NCI-H446 (cell line): ENCODE measurements around the gene LCN12.

Experiments used
- DNase-seq, 2 experiments: peaks; one replicate each; lab custom pipeline; 2025; lab: John Stamatoyannopoulos, UW

LCN12 gene, protein sequence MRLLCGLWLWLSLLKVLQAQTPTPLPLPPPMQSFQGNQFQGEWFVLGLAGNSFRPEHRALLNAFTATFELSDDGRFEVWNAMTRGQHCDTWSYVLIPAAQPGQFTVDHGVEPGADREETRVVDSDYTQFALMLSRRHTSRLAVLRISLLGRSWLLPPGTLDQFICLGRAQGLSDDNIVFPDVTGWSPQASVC

DNA sequence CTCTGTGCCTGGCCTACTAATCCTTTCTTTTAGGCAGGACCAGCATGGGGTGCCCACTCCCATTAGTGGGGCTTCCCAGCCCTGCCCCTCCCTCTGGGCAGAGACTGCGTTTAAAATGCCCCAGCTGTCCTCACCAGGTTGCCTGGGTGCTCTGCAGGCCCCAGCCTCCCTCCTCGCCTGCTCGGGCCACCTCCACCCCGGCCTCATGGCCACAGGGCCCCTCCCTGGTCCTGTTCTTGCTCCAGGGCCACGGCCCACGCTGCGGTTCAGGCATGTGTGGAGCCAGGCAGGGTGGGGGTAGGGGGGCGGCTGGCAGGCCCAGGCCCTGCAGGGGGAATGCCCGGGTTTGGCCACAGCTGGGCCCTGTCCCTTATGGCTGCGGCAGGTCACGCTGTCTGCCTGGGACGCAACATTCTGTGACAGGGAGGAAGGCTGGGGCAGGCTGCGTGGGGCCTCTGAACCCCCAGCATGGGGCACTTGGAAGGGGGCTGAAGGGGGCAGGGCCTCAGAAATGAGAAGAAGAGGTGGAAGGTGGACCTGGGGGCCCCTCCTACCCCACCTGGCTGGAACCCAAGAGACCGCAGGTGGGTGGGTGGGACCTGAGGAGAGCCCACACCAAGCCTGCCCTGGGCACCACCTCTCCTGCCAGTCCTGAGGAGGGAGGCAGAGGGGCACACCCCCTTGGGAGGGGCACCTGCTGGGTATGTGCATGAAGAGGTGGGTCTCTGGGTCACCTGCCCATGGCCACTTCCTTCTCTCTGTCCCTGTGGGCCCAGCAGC, at the start of gene LCN12:
Gene LCN12, plus strand, starts transcription at position 733 of the 780 bp plus-strand sequence. CDS start 55 bp downstream, outside the sequence.
- DNase-seq, result no peak

DNA sequence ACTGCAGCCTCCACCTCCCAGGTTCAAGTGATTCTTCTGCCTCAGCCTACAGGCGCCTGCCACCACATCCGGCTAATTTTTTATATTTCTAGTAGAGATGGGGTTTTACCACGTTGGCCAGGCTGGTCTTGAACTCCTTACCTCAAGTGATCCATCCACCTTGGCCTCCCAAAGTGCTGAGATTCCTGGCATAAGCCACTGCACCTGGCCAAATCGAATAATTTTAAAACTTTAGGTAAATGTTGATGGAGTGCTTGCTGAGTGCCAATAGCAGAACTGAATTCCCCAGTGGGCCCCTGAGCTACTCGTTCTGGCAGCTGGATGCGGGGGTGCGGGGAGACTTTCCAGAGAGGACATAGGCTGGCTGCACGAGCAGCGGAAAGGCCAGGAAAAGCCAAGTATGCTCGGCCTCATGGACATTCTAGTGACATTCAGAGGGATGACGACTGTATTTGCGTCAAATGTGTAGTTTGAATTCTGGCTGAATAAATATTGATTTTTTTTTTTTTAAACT, 49.0 kb upstream of the LCN12 start:
- DNase-seq, result no peak

DNA sequence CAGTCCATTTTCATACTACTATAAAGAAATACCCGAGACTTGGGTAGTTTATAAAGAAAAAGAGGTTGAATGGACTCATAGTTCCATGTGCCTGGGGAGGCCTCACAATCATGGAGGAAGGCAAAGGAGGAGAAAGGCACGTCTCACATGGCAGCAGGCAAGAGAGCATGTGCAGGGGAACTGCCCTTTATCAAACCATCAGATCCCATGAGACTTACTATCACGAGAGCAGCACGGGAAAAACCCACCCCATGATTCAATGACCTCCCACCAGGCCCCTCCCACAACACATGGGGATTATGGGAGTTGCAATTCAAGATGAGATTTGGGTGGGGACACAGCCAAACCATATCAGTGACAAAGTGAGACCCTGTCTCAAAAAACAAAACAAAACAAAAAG, 45.8 kb upstream of the LCN12 start:
- no peak for DNase-seq

DNA sequence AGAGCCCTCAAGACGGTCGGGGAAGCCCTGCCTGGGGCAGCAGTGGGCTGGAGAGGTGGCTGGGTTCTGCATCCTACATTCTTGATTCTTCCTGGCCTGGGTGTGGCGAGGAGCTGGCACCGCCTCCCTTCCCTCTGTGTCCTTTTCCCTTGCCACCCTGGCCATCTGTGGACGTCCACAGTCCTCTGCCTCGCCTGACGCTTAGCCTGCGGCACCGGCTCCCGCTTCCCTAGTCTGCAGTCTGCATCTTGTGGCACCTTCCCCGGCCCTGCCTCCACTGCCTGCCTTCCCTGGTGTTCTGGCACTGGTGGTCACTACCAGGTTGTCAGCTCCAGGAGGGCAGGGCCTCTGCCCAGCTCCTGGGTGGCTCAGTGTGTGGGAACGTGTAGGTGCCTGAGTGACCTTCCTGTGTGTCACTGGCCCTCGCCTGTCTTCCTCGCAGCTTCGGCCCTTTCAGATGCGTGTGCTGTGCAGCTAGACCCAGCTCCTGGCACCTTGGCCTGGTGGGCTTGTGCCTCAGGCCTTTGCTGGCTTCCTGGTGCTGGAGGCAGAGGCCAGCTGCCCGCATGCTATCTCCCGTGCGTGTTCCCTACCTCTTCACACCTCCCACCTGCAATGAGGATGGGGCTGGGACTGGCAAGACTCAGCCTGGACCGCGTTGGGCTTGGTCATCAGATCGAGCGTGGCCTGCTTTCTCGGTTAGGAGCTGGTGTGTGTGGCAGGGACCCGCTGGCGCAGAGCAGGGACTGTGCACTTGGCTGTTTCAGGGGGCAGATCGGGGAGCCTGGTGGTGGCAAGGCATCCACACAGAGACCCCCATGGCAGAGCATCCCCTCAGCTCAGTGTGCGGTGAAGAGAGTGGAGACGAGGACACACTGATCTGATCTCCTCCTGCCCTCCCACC, 44.8 kb upstream of the LCN12 start:
- DNase-seq, result no peak

DNA sequence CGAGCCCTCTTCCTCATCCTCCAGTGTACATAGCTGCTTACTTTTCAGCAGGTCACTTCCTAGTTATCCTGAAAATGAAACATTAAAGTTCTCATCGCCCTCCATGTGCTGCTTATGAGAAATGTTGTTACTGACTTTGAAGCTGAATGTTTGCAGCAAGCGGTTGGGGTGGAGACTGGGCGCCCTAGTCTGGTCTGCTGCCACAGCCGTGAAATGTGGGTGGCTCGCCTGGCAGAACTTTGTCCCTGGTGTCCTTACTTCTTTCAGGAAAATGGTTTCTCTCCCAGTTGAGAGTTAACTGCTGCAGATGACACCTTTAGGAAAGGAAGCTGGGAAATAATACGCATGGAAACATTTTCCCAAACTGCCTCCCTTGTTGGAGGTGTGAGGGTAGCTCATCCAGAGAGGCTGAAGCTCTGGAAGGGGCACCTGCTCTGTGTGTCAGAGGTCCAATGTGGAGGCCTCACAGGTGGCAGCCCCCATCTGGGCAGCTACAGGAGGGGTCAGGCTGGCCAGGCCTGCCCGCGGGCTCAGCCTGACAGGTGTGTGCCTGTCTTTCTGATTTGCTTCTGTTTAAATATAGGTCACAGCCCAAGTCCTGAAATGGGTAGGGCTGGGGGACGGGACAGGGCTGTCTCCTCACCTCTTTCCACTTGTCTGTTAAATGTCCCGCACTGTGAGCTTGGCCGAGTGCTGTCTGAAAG, 41.7 kb upstream of the LCN12 start:
- DNase-seq, result no peak

DNA sequence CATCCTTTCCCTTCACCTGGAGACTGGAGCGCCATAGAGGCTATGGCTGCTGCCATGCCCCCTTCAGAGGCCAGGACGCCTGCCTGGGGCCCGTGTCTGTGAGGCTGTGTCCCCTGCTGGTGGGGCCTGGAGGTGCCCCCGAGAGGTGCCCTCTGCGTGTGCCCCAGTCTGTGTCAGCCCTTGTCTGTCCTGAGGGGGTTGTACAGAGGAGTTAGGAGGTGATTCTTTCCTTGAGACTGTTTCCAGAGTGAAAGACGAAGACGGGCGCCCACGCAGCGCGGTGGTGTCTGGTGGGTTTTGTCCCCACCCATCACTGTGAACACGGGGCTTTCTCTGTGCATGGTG, 41.2 kb upstream of the LCN12 start:
- DNase-seq, result no peak

DNA sequence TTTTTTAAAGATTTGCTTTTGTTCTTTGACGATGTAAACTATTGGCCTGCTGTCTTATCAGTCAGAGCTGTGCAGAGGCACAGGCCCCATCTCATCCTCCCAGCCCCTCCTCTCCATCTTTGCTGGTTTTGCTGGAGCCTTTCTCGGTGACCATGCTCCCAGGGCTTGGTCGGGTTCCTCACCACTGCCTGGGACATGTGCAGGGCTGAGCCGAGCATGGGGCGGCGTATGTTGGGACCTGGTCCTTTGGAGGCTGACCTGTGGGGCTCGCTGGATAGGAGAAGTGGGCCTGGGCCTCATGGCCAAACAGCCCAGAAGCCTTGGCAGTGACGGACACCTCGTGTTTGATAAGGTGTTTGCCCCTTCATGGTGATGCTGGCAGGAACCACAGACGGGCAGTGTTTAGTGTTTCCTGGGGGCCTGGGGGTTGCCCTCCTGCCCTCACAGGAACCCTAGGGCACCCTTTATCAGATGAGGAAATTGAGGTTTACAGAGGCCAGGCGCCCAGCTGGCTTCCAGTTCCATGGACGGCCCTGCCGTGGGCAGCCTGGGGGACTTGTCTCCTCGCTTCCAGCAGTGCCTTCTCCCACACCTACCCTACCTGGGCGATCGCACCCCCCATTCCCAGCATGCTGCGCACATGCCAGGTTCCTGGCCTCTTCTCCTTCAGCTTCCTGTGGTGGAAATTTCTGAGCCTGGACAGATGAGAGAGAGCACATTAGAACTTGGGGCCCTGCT, 38.2 kb upstream of the LCN12 start:
- DNase-seq, result no peak

DNA sequence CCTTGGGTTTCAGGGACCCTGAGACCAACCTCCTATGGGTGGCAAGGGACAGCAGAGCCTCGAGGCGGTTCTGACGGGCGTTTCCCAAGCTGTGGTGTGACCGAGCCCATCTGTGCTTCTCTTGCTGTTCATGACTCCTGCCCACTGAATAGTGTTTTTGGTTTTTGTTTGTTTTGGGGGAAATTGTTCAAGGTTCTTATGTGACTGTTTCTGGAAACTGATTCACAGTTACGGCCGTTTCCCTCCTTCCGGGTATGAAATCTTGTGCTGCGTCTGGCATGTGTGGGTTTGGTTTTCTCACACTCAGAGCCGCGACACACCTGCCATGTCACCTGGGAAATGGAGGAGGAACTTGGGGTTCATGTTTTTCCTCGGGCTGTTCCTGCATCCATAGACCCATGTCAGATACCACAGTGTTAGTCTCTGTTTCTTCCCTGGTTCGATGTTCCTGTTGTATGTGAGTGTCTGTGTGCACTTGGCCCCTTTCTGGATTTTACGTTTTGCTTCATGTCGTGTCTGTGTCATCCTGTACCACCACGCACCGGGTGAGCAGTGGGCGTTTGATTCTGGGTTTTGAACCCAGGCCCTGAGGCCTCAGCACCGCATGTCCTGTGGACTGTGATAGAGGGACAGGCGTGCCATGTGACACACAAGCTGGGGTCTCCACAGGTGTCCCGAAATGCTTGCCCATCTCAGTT, 36.3 kb upstream of the LCN12 start:
- DNase-seq, result no peak

DNA sequence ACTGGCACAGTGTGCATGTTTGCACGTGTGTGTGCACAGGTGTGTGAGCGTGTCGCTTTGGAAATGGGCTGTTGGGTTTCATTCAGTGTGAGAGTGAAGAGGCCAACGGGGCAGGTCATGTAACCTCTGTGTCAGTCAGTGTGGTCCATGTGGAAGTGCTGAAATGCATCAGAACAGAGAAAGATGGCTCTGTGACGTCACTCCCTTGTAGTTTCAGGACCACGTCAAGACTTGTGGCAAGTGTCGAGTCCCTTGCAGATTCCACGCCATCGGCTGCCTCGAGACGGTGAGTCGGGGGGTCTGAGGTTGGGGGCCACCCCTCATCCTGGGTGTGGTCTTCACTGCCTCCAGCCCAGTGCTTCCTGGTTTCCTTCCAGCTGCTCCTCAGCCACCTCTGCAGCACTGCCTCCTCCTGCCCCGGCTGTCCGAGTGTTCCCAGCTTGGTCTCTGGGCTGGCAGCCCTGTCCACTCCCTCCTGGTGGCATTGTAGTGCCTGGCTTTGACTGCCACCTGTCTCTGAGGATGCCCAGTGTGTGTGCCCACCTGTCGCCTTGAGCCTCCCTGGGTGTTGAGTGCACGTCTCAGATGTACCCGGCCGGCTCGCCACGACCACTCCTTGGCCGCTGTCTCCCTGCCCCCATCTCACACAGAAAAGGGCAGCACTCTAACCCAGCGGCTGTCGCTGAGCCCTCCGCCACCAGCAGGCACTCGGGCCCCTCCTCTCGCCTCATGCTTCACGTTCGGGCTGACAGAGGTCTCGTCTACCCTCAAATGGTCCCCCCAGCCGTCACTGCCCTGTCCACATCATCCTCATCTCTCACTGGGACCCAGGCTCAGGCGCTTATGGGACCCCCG, 35.5 kb upstream of the LCN12 start:
- DNase-seq, result no peak

DNA sequence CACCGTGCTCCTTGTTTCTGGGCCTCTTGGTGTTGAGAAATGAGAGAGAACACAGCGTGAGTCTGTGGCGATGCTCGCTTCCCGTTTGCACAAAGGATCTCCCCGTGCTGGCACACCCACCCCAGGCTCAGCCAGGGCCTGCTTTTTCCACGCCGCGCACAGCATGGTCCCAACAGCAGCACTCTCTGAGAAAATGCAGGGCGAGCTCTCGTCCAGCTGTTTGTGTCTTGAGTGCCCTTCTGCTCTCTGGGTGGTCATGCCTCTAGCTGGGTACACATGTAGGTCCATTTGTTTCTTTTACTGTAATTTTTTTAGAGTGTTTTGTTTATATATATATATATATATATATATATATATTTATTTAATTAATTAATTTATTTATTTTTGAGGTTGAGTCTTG, 34.2 kb upstream of the LCN12 start:
- DNase-seq, result no peak

DNA sequence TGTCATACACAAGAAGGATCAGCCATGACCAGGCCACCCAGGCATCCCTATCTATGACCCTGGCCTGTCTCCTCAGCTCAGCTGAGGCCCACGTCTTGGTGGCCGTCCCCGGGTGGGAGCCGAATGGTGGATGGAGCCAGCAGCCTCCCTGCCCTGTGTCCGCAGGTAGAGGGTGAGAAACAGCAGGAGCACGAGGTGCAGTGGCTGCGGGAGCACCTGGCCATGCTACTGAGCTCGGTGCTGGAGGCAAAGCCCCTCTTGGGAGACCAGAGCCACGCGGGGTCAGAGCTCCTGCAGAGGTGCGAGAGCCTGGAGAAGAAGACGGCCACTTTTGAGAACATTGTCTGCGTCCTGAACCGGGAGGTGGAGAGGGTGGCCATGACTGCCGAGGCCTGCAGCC, 32.0 kb upstream of the LCN12 start:
- DNase-seq, result no peak

DNA sequence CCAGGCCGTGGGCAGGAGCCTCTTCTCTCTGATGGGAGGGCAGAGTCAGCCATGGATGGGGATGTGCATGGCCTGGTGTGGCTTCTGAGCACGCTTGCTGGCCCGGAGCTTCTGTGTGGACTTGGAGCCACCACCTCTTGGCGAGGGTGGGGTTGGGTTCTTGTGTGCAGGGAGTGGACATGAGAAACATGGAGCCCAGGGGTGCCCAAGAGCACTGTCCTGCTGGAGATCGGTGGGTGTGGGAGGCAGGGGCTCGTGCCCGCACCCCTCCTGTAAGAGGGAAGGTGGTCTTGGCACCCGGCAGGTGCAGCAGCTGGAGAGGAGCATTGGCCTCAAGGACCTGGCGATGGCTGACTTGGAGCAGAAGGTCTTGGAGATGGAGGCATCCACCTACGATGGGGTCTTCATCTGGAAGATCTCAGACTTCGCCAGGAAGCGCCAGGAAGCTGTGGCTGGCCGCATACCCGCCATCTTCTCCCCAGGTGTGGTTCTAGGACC, 31.3 kb upstream of the LCN12 start:
- DNase-seq, result no peak

DNA sequence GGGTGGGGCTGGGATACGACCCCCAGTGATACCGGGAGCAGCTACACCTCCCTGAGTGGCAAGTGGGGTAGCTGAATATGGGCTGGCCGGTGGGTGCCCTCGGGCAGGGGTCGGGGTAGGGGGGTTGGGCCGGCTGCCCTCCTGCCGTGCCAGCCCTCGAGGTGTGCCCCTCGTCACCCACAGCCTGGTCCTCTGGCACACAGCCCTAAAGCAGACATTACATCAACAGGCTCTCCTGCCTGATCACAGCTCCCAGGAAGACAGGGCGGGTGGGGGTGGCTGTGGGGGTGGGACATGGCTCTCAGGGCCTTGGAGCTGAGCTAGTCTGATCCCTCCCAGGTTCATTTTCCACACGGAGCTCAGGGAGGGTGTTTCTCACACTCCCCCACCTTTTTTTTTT, 30.8 kb upstream of the LCN12 start:
- DNase-seq, result no peak

DNA sequence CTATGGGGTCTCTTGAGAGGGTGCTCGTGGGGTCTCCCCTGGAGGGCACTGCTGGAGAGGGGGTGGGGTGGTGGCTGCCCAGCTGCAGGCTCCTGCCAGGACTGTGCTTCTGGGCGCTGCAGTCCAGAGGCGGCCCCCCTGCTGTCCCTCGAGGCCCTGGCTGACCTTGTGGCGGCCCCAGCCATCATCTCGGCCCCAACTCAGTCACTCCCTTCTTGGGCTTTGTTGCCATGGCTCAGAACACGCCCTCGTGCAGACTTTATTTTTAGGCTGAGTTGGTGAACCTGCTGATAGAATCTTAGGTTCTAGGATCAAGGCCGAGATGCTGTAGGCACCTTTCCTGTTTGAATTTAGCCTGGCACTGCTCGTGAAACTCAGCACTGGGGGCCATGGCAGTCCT, 30.4 kb upstream of the LCN12 start:
- DNase-seq, result no peak

DNA sequence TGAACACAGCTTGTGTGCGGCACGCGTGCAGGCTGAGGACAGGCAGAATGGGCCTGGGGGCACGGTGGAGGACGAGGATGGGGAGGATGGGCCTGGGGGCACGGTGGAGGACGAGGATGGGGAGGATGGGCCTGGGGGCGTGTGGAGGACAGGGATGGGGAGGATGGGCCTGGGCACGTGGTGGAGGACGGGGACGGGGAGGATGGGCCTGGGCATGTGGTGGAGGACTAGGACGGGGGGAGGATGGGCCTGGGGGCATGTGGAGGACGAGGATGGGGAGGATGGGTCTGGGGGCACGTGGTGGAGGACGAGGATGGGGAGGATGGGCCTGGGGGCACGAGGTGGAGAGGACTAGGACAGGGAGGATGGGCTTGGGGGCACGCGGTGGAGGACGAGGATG, 29.5 kb upstream of the LCN12 start:
- no peak for DNase-seq

DNA sequence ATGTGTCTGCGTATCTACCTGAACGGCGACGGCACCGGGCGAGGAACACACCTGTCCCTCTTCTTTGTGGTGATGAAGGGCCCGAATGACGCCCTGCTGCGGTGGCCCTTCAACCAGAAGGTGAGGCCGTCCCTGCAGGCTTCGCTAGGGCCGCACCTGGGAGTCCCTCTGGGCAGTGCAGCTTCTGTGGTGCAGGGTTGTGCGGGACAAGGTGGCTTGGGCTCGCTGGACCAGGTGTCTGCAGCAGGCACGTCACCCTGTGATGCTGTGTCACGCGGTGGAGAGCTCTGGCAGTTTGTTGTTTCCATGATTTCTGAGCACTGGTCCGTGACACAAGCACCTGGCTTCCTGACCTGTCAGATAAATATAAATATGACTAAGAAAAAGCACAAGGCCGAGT, 28.2 kb upstream of the LCN12 start:
- no peak for DNase-seq

DNA sequence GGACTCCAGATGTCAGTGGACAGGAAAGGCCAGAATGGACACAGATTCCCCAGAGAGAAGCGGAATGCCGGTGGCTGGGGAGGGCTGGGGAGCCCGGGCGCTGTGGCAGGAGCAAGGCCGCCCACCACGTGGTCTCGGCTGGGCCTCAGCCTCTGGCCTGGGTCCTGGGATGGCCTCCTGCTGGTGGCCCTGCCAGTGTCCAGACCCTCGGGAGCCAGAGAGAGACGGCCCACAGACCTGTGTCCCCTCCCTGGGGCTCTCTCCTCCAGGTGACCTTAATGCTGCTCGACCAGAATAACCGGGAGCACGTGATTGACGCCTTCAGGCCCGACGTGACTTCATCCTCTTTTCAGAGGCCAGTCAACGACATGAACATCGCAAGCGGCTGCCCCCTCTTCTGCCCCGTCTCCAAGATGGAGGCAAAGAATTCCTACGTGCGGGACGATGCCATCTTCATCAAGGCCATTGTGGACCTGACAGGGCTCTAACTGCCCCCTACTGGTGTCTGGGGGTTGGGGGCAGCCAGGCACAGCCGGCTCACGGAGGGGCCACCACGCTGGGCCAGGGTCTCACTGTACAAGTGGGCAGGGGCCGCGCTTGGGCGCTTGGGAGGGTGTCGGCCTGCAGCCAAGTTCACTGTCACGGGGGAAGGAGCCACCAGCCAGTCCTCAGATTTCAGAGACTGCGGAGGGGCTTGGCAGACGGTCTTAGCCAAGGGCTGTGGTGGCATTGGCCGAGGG, 26.5 kb upstream of the LCN12 start:
- no peak for DNase-seq

DNA sequence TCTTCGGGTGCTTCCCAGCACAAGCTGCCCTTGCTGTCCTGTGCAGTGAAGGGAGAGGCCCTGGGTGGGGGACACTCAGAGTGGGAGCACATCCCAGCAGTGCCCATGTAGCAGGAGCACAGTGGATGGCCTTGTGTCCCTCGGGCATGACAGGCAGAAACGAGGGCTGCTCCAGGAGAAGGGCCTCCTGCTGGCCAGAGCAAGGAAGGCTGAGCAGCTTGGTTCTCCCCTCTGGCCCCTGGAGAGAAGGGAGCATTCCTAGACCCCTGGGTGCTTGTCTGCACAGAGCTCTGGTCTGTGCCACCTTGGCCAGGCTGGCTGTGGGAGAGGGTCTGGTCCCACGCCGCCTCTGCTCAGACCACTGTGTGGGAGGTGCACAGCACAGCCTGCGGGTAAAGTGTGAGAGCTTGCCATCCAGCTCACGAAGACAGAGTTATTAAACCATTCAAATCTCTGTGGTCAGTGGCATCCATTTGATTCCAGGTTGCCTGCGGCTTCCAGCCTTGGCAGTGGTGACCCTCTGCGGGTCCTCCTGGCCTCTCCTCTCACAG, 25.8 kb upstream of the LCN12 start:
- no peak for DNase-seq

DNA sequence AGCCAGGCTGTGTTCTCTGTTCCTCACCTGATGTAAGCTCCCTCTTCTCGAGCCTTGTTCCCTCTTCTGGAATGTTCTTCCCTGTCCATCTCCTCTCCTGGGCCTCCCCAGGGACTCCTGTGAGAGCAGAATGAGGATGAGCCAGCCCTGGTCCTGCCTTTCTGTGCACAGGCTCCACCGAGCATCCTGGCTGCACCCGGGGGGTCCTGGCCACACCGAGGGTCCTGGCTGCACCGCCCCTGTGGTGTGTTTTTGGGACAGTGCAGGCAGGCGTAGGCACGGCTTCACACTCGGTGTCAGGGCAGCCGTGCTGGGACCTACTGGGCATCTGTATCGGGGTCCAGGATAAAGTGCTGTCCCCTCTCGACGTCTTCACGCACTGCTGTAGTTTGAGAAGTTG, 25.3 kb upstream of the LCN12 start:
- DNase-seq, result no peak
